GM12891 (cell line): ENCODE data around the gene SNRNP35.

Experiments
- POLR2A ChIP-seq: IDR thresholded peaks from 2 replicates; pipeline ENCODE4 v1.6.1; 2011; ENCODE audit warnings: low read depth, low read length, control low read depth
- SPI1 ChIP-seq: IDR thresholded peaks from 2 replicates; pipeline ENCODE4 v1.6.1; 2011; ENCODE audit warnings: low read depth, low read length, control low read depth

DNA sequence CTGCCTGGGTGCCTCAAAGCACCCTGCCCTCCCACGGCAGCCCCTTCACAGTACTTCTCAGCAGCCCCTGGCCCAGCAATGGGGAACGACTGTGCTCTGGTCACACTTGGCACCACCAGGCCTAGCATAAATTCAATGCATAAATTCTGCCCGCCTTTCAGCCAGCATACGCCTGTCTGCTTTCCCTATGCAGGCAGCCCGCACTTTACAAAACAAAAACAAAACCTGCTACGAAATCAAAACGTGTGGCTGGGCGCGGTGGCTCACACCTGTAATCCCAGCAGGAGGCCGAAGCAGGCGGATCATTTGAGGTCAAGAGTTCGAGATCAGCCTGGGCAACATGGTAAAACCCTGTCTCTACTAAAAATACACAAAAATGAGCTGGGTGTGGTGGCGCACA lies 33.5 kb downstream of the SNRNP35 start:
- TF ChIP-seq POLR2A (no peak), SPI1 (no peak)
